ENCODE results near the gene MADCAM1. TPM values are rescaled to one million over a fixed set of nuclear protein-coding genes. Genes with fewer than 3 reads are reported as not detected.

MADCAM1 gene
- total RNA-seq, 1 donor from 2014 or later: not detected

GRCh38 chr19:538641-539428 lies 42.5 kb downstream of the MADCAM1 start:
- no peak for TF ChIP-seq EZH2phosphoT487 (IDR thresholded peaks at IDR 0.05)
- TF ChIP-seq EZH2 (IDR thresholded peaks at IDR 0.05): no peak
- no peak for TF ChIP-seq CTCF (IDR thresholded peaks at IDR 0.05)
- Mint-ChIP-seq H3K9me3 (no peaks in the 10 kb centered on the region), H3K27ac (no peak overlapping the region), H3K4me3 (no peak overlapping the region), H3K4me1 (peaks cover 1% of the 10 kb centered on the region), H3K36me3 (peaks cover 10% of the 10 kb centered on the region), H3K27me3 (ENCODE audit: insufficient read depth, low read depth) (peaks cover 2% of the 10 kb centered on the region)
- no peaks in the 10 kb centered on the region for H3F3A ChIP-seq (ENCODE audit: low read depth)
- DNase-seq (ENCODE audit: low spot score): no peak
- no peaks in the 10 kb centered on the region for H3K9me3 ChIP-seq (ENCODE audit: low read depth)
- no peak overlapping the region for H3K4me3 ChIP-seq
- no peaks in the 10 kb centered on the region for H3K27me3 ChIP-seq
- H3K4me1 ChIP-seq: peaks cover under 1% of the 10 kb centered on the region
- no peak overlapping the region for H2AFZ ChIP-seq (replicated peaks)
- H3K79me2 ChIP-seq (ENCODE audit: low read depth): peaks cover 14% of the 10 kb centered on the region
- H4K20me1 ChIP-seq (ENCODE audit: low read depth): peaks cover 43% of the 10 kb centered on the region
- no peak overlapping the region for H3K27ac ChIP-seq
- H3K4me2 ChIP-seq: no peak overlapping the region
- H3K9ac ChIP-seq: no peak overlapping the region
- H3K36me3 ChIP-seq: no peaks in the 10 kb centered on the region

- H3K9ac ChIP-seq: no peak overlapping the region
- no peak overlapping the region for H3K4me3 ChIP-seq
- H3K4me1 Mint-ChIP-seq: no peaks in the 10 kb centered on the region
- no peak for TF ChIP-seq EZH2phosphoT487 (IDR thresholded peaks at IDR 0.05)
- no peak for TF ChIP-seq EZH2 (IDR thresholded peaks at IDR 0.05)
- TF ChIP-seq CTCF (IDR thresholded peaks at IDR 0.05): no peak
- H3K36me3 Mint-ChIP-seq: peaks cover 10% of the 10 kb centered on the region
- peaks cover 38% of the 10 kb centered on the region for H4K20me1 ChIP-seq (ENCODE audit: low read depth)
- no peak for DNase-seq (ENCODE audit: low spot score)
- no peak overlapping the region for H3K4me2 ChIP-seq
- H3F3A ChIP-seq (ENCODE audit: low read depth): no peaks in the 10 kb centered on the region
- no peaks in the 10 kb centered on the region for H3K27me3 ChIP-seq
- no peak overlapping the region for H3K27ac Mint-ChIP-seq
- no peak overlapping the region for H2AFZ ChIP-seq (replicated peaks)
- no peaks in the 10 kb centered on the region for H3K9me3 ChIP-seq (ENCODE audit: low read depth)
- H3K4me3 Mint-ChIP-seq: no peak overlapping the region
- no peaks in the 10 kb centered on the region for H3K9me3 Mint-ChIP-seq
- peaks cover 2% of the 10 kb centered on the region for H3K27me3 Mint-ChIP-seq (ENCODE audit: insufficient read depth, low read depth)
- no peak overlapping the region for H3K27ac ChIP-seq
- H3K36me3 ChIP-seq: no peaks in the 10 kb centered on the region
- no peaks in the 10 kb centered on the region for H3K4me1 ChIP-seq
- peaks cover 9% of the 10 kb centered on the region for H3K79me2 ChIP-seq (ENCODE audit: low read depth)
Observed at GRCh38 chr19:539429-540030, 43.2 kb downstream of the MADCAM1 start.

- H3K9me3 Mint-ChIP-seq: no peaks in the 10 kb centered on the region
- TF ChIP-seq EZH2 (IDR thresholded peaks at IDR 0.05) (no peak), CTCF (IDR thresholded peaks at IDR 0.05) (no peak)
- Histone ChIP-seq H3K4me2 (no peak overlapping the region), H3K4me3 (no peak overlapping the region), H3K9ac (no peak overlapping the region), H3F3A (ENCODE audit: low read depth) (no peaks in the 10 kb centered on the region), H3K79me2 (ENCODE audit: low read depth) (no peaks in the 10 kb centered on the region), H3K27me3 (no peaks in the 10 kb centered on the region), H3K27ac (no peak overlapping the region), H4K20me1 (ENCODE audit: low read depth) (peaks cover 26% of the 10 kb centered on the region), H3K4me1 (no peaks in the 10 kb centered on the region), H2AFZ (replicated peaks) (no peak overlapping the region), H3K9me3 (ENCODE audit: low read depth) (no peaks in the 10 kb centered on the region), H3K36me3 (no peaks in the 10 kb centered on the region)
- DNase-seq (ENCODE audit: low spot score): no peak
- H3K4me3 Mint-ChIP-seq: no peak overlapping the region
- H3K36me3 Mint-ChIP-seq: peaks cover 10% of the 10 kb centered on the region
- H3K27ac Mint-ChIP-seq: no peak overlapping the region
- peaks cover 6% of the 10 kb centered on the region for H3K27me3 Mint-ChIP-seq (ENCODE audit: insufficient read depth, low read depth)
- H3K4me1 Mint-ChIP-seq: no peaks in the 10 kb centered on the region
Observed at GRCh38 chr19:540867-541637, 44.8 kb downstream of the MADCAM1 start.

All from neural progenitor cell (in vitro differentiated cells).